HCT116 (cell line): Measurements from ENCODE around the gene DLD. TPM values are rescaled to one million over a fixed set of nuclear protein-coding genes. Genes with fewer than 3 reads are reported as not detected.

Experiments
- ATAC-seq: fragments of 200-7000 bp; cut with Tn5 transposase; 2 replicates; pipeline ENCODE4 v1.9.1; 2020; ENCODE audit warnings: mild to moderate bottlenecking, moderate library complexity
- BruUV-seq: library from RNA; stranded (reverse); fragments of 400-500 nt; replicated peaks from 2 replicates; lab custom pipeline; 2021; lab: Mats Ljungman, UMichigan
- CTCF ChIA-PET: fragments of 300-600 bp; sonication (Branson Sonifier 250); formaldehyde crosslinking; loops from one replicate; lab custom pipeline; 2021; ENCODE audit warnings: antibody characterized with exemption; lab: Charles Lee
- POLR2A ChIA-PET: fragments of 300-600, 350-600 bp; sonication (Branson Sonifier 250); formaldehyde crosslinking; loops from one replicate; lab custom pipeline; 2021; ENCODE audit warnings: antibody characterized with exemption; lab: Charles Lee
- RAD21 ChIA-PET, 2 experiments: fragments of 300-600 bp; sonication (Branson Sonifier 250); formaldehyde crosslinking; loops; one replicate each; lab custom pipeline; 2023; ENCODE audit warnings: low total read pairs in 2 of 2; ENCODE audit not compliant: uncharacterized antibody in 2 of 2, unreplicated experiment in 2 of 2, low non-redundant PET in 1 of 2; lab: Charles Lee
- DNase-seq: peaks from one replicate; pipeline ENCODE4 v3.0.0-alpha.2; 2010; ENCODE audit warnings: low read depth, low spot score
- H2AFZ ChIP-seq: fragments of 200-600 bp; shearing (Covaris generic), sonication (generic); 2 replicates; pipeline ENCODE4 v1.6.1; 2017; ENCODE audit warnings: low read depth, mixed run types, mixed read lengths, antibody characterized with exemption, low read length; ENCODE audit not compliant: poor library complexity, severe bottlenecking
- H3K27ac ChIP-seq: 2 replicates; pipeline ENCODE4 v1.5.1; 2012; ENCODE audit warnings: low read depth, low read length
- H3K27me3 ChIP-seq: fragments of 200-600 bp; sonication (generic); 2 replicates; pipeline ENCODE4 v1.6.1; 2016; ENCODE audit warnings: mixed run types, low read length, mixed read lengths; ENCODE audit not compliant: insufficient read depth
- H3K36me3 ChIP-seq, 2 experiments: fragments of 200-500 bp in 1 of 2; fragments of 200-600 bp in 1 of 2; sonication (Bioruptor generic) in 1 of 2; sonication (generic) in 1 of 2; 2 replicates each; pipeline versions ENCODE4 v1.5.1 to v1.6.1; 2014 to 2016; ENCODE audit warnings: low read length in 2 of 2, inconsistent platforms in 1 of 2, mixed read lengths in 1 of 2, mixed run types in 1 of 2; ENCODE audit not compliant: insufficient read depth in 2 of 2, control insufficient read depth in 1 of 2
- H3K4me1 ChIP-seq, 2 experiments: fragments of 200-600 bp in 1 of 2; sonication (generic) in 1 of 2; 2 replicates each; pipeline versions ENCODE4 v1.5.1 to v1.6.1; 2012 to 2017; ENCODE audit warnings: low read length in 2 of 2, inconsistent platforms in 1 of 2, mild to moderate bottlenecking in 1 of 2, mixed read lengths in 1 of 2, mixed run types in 1 of 2, moderate library complexity in 1 of 2; ENCODE audit not compliant: insufficient read depth in 2 of 2, control insufficient read depth in 1 of 2
- H3K4me2 ChIP-seq: fragments of 200-600 bp; sonication (generic); 2 replicates; pipeline ENCODE4 v1.6.1; 2017; ENCODE audit warnings: mixed run types, low read length, mixed read lengths
- H3K4me3 ChIP-seq, 2 experiments: fragments of 200-600 bp in 1 of 2; sonication (generic) in 1 of 2; replicated peaks in 1 of 2; 2 replicates each; pipeline ENCODE4 v1.5.1; 2011 to 2016; ENCODE audit warnings: low read length in 2 of 2, control low read depth in 1 of 2, low read depth in 1 of 2, mild to moderate bottlenecking in 1 of 2, mixed read lengths in 1 of 2, mixed run types in 1 of 2
- H3K79me2 ChIP-seq: fragments of 200-600 bp; sonication (generic); 2 replicates; pipeline ENCODE4 v1.6.1; 2017; ENCODE audit warnings: mild to moderate bottlenecking, mixed run types, low read length, moderate library complexity, mixed read lengths; ENCODE audit not compliant: insufficient read depth
- H3K9ac ChIP-seq: fragments of 200-600 bp; sonication (generic); 2 replicates; pipeline ENCODE4 v1.6.1; 2016; ENCODE audit warnings: low read length, mixed read lengths
- H3K9me2 ChIP-seq: fragments of 200-600 bp; sonication (generic), shearing (Covaris generic); 2 replicates; pipeline ENCODE4 v1.6.1; 2017; ENCODE audit warnings: mixed run types, mild to moderate bottlenecking, moderate library complexity; ENCODE audit not compliant: insufficient read depth
- H3K9me3 ChIP-seq, 2 experiments: fragments of 200-500 bp in 1 of 2; fragments of 200-600 bp in 1 of 2; sonication (Bioruptor generic) in 1 of 2; sonication (generic) in 1 of 2; 2 replicates each; pipeline ENCODE4 v1.6.1; 2014 to 2017; ENCODE audit warnings: low read length in 2 of 2, mixed read lengths in 2 of 2, inconsistent platforms in 1 of 2, low read depth in 1 of 2, mild to moderate bottlenecking in 1 of 2, mixed run types in 1 of 2, moderate library complexity in 1 of 2; ENCODE audit not compliant: control insufficient read depth in 1 of 2, insufficient read depth in 1 of 2
- H4K20me1 ChIP-seq: fragments of 200-600 bp; sonication (generic), shearing (Covaris generic); 2 replicates; pipeline ENCODE4 v1.6.1; 2017; ENCODE audit warnings: mixed run types, mild to moderate bottlenecking, moderate library complexity; ENCODE audit not compliant: insufficient read depth
- ELF1 ChIP-seq: IDR thresholded peaks from 2 replicates; pipeline ENCODE4 v1.6.1; 2012; ENCODE audit warnings: low read depth, borderline replicate concordance
- EZH2 ChIP-seq: fragments of 200-600 bp; sonication (generic); IDR thresholded peaks from 2 replicates; pipeline ENCODE4 v1.6.1; 2017; ENCODE audit warnings: antibody characterized with exemption, mixed run types
- RAD21 ChIP-seq: IDR thresholded peaks from 2 replicates; pipeline ENCODE4 v1.6.1; 2012; ENCODE audit warnings: low read depth, mild to moderate bottlenecking
- SRF ChIP-seq: IDR thresholded peaks from 2 replicates; pipeline ENCODE4 v1.6.1; 2012; ENCODE audit warnings: low read depth
- intact Hi-C: fragments of 100-400 bp; cut with micrococcal nuclease; formaldehyde crosslinking; loops from 2 replicates; pipeline ENCODE4 v1.10.0; 2022
- total RNA-seq: library from RNA; stranded (reverse); gene quantifications from one replicate; pipeline ENCODE4 v1.2.1, GENCODE V29; 2021; ENCODE audit not compliant: unreplicated experiment
- TF ChIP-seq, protein P1 (sequence below): IDR thresholded peaks from 2 replicates; pipeline ENCODE4 v1.6.1; 2012; ENCODE audit warnings: low read depth

Gene DLD
- total RNA-seq, 1 experiment from 2014 or later: 104 TPM

DNA sequence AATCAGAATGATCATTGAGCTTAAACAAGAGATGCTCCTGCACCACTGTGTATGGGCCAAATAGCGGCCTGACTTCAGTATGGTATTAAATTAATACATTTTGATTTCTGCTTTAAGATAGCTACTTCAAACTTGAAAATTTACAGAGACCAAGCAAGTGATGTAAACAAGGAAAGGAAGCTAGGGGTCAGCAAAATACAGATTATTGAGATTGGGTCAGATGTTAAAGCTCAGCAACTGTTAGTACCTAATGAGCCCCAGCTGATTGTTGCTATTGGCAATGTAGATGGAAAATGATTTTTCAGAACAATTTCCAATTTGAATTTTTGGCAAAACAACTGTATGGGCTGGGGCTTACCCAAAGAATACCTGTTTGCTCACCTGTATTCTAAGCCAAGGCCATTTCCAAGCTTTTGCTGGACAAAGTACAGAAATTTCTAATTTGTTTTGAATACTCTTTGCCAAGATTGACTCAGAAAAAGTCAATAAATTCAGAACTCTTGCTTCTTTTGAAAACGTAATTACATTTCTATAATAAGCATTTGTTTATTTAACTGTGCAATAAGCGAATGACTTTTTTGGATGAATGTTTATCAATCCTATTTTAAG lies 23.0 kb upstream of the DLD start:
- ATAC-seq (no peak), DNase-seq (no peak)
- H4K20me1 ChIP-seq: no peaks in the 10 kb centered on the region
- no peak overlapping the region for H3K27ac ChIP-seq
- RAD21 ChIA-PET: no interaction called here
- no peak overlapping the region for H3K4me3 ChIP-seq
- H3K36me3 ChIP-seq: no peaks in the 10 kb centered on the region
- TF ChIP-seq, protein P1, sequence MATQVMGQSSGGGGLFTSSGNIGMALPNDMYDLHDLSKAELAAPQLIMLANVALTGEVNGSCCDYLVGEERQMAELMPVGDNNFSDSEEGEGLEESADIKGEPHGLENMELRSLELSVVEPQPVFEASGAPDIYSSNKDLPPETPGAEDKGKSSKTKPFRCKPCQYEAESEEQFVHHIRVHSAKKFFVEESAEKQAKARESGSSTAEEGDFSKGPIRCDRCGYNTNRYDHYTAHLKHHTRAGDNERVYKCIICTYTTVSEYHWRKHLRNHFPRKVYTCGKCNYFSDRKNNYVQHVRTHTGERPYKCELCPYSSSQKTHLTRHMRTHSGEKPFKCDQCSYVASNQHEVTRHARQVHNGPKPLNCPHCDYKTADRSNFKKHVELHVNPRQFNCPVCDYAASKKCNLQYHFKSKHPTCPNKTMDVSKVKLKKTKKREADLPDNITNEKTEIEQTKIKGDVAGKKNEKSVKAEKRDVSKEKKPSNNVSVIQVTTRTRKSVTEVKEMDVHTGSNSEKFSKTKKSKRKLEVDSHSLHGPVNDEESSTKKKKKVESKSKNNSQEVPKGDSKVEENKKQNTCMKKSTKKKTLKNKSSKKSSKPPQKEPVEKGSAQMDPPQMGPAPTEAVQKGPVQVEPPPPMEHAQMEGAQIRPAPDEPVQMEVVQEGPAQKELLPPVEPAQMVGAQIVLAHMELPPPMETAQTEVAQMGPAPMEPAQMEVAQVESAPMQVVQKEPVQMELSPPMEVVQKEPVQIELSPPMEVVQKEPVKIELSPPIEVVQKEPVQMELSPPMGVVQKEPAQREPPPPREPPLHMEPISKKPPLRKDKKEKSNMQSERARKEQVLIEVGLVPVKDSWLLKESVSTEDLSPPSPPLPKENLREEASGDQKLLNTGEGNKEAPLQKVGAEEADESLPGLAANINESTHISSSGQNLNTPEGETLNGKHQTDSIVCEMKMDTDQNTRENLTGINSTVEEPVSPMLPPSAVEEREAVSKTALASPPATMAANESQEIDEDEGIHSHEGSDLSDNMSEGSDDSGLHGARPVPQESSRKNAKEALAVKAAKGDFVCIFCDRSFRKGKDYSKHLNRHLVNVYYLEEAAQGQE: no peak
- TF ChIP-seq RAD21: peak; percentile 20; the same call in 1 of the 2 replicates
- no peak for TF ChIP-seq SRF
- no peak for TF ChIP-seq ELF1
- no peak for TF ChIP-seq EZH2
- intact Hi-C loops: no loop called here
- H3K9me2 ChIP-seq: no peaks in the 10 kb centered on the region
- H3K9ac ChIP-seq: no peak overlapping the region
- POLR2A ChIA-PET: interaction anchor here (1.1 kb wide), 1 partner anchor 13 kb away, joined by 3 read pairs; no protein-coding TSS in a partner anchor
- H2AFZ ChIP-seq: no peak overlapping the region
- no peaks in the 10 kb centered on the region for H3K27me3 ChIP-seq
- H3K79me2 ChIP-seq: no peaks in the 10 kb centered on the region
- BruUV-seq: no TSS peak
- H3K4me1 ChIP-seq: no peaks in the 10 kb centered on the region
- CTCF ChIA-PET: interaction anchor here (1.3 to 2.1 kb wide), 3 partner anchors 11 to 124 kb away, joined by 4 to 10 read pairs (median 6); partner anchors contain the start of gene CBLL1
- H3K9me3 ChIP-seq: no peaks in the 10 kb centered on the region
- no peak overlapping the region for H3K4me2 ChIP-seq
